ENCODE data around the gene SLC9A8. TPM values are rescaled to one million over a fixed set of nuclear protein-coding genes. Genes with fewer than 3 reads are reported as not detected.
"Not testable (repeated sequence)": the region's sequence is repeated elsewhere in the genome, so short reads cannot be mapped to it uniquely, and the experiment has no call there.

The SLC9A8 gene
- total RNA-seq, 1 experiment from 2014 or later, result 6.5 TPM

GRCh38 chr20:49779972-49780371 lies 32.7 kb upstream of the SLC9A8 start:
- Mint-ChIP-seq H3K27ac (no peak overlapping the region), H3K4me1 (peaks cover 13% of the 10 kb centered on the region), H3K4me3 (no peak overlapping the region), H3K36me3 (no peaks in the 10 kb centered on the region), H3K9me3 (no peaks in the 10 kb centered on the region), H3K27me3 (ENCODE audit: low read depth) (no peaks in the 10 kb centered on the region; the same call in 1 of the 2 replicates)
- POLR2A ChIA-PET, result interaction anchor here (1.1 kb wide), 1 partner anchor 12 kb away, joined by 4 read pairs; no protein-coding TSS in a partner anchor
- CTCF ChIA-PET, result no interaction called here
- no peak for DNase-seq (ENCODE audit: low spot score)
- no peak for ATAC-seq
- TF ChIP-seq TP53 (CRISPR knock-in tag; IDR thresholded peaks at IDR 0.05), result no peak
- TF ChIP-seq ZNF423 (CRISPR knock-in tag; IDR thresholded peaks at IDR 0.05), result no peak
- TF ChIP-seq ZNF263 (CRISPR knock-in tag; IDR thresholded peaks at IDR 0.05; ENCODE audit: low read depth), result no peak
- TF ChIP-seq SMAD3 (CRISPR knock-in tag; IDR thresholded peaks at IDR 0.05; ENCODE audit: borderline replicate concordance), result no peak
- TF ChIP-seq HMGXB4 (CRISPR knock-in tag; IDR thresholded peaks at IDR 0.05), result no peak
- no peak for TF ChIP-seq ZNF671 (CRISPR knock-in tag; IDR thresholded peaks at IDR 0.05)
- TF ChIP-seq ATF1 (CRISPR knock-in tag; IDR thresholded peaks at IDR 0.05), result no peak
- TF ChIP-seq ZBTB43 (CRISPR knock-in tag; IDR thresholded peaks at IDR 0.05), result no peak

GRCh38 chr20:49781676-49782075 lies 31.0 kb upstream of the SLC9A8 start:
- Mint-ChIP-seq H3K36me3 (no peaks in the 10 kb centered on the region), H3K4me1 (peaks cover 4% of the 10 kb centered on the region; the same call in 1 of the 2 replicates), H3K27ac (no peak overlapping the region), H3K9me3 (no peaks in the 10 kb centered on the region), H3K27me3 (ENCODE audit: low read depth) (no peaks in the 10 kb centered on the region; the same call in 1 of the 2 replicates), H3K4me3 (no peak overlapping the region)
- TF ChIP-seq ATF3 (CRISPR knock-in tag; conservative IDR thresholded peaks at IDR 0.05), result no peak
- ChIA-PET POLR2A (interaction anchor here (0.7 kb wide), 1 partner anchor 14 kb away, joined by 4 read pairs; no protein-coding TSS in a partner anchor), CTCF (no interaction called here)
- ATAC-seq (no peak), DNase-seq (ENCODE audit: low spot score) (no peak)

- DNase-seq (ENCODE audit: low spot score); H3K27me3 Mint-ChIP-seq (ENCODE audit: low read depth); H3K27ac Mint-ChIP-seq; POLR2A ChIA-PET; ATAC-seq; H3K4me1 Mint-ChIP-seq; H3K9me3 Mint-ChIP-seq; H3K4me3 Mint-ChIP-seq; H3K36me3 Mint-ChIP-seq: not testable (repeated sequence)
- CTCF ChIA-PET, result interaction anchor here (0.6 kb wide), 1 partner anchor 15 kb away, joined by 3 read pairs; no protein-coding TSS in a partner anchor
Measured at GRCh38 chr20:49782439-49782838, 30.2 kb upstream of the SLC9A8 start.

- not testable (repeated sequence) for H3K27ac Mint-ChIP-seq; H3K27me3 Mint-ChIP-seq (ENCODE audit: low read depth); H3K36me3 Mint-ChIP-seq; ATAC-seq; DNase-seq (ENCODE audit: low spot score); H3K9me3 Mint-ChIP-seq; H3K4me1 Mint-ChIP-seq; H3K4me3 Mint-ChIP-seq
- ChIA-PET CTCF (interaction anchor here (0.6 to 0.7 kb wide), 2 partner anchors 14 to 107 kb away, joined by 3 read pairs; no protein-coding TSS in a partner anchor), POLR2A (interaction anchor here (1.2 kb wide), 1 partner anchor 11 kb away, joined by 3 read pairs; no protein-coding TSS in a partner anchor)
Measured at GRCh38 chr20:49783021-49783995, 29.3 kb upstream of the SLC9A8 start.

GRCh38 chr20:49784291-49784690 lies 28.3 kb upstream of the SLC9A8 start:
- H3K27me3 Mint-ChIP-seq (ENCODE audit: low read depth), result no peaks in the 10 kb centered on the region
- no peak overlapping the region for H3K4me3 Mint-ChIP-seq
- CTCF ChIA-PET, result no interaction called here
- H3K27ac Mint-ChIP-seq, result no peak overlapping the region
- H3K9me3 Mint-ChIP-seq, result no peaks in the 10 kb centered on the region
- no peak for TF ChIP-seq TEAD1 (CRISPR knock-in tag; IDR thresholded peaks at IDR 0.05)
- TF ChIP-seq HMGA2 (CRISPR knock-in tag; IDR thresholded peaks at IDR 0.05), result peak; percentile 96
- ATAC-seq, result no peak
- 0 out of 2 replicates have a peak, but pooled peaks cover 4% of the 10 kb centered on the region for H3K4me1 Mint-ChIP-seq
- POLR2A ChIA-PET, result interaction anchor here (1.2 kb wide), 1 partner anchor 12 kb away, joined by 3 read pairs; no protein-coding TSS in a partner anchor
- H3K36me3 Mint-ChIP-seq, result no peaks in the 10 kb centered on the region
- no peak for DNase-seq (ENCODE audit: low spot score)
